GM19240 (cell line): Measurements from ENCODE around the gene IFI16.
"Not testable (repeated sequence)": the region's sequence is repeated elsewhere in the genome, so short reads cannot be mapped to it uniquely, and the experiment has no call there.

Source experiments
- DNase-seq: peaks from one replicate; pipeline ENCODE4 v3.0.0; 2011; ENCODE audit warnings: low spot score; ENCODE audit not compliant: insufficient read length

IFI16 gene

GRCh38 chr1:159007726-159008125 lies 2.0 kb upstream of the IFI16 start:
- no peak for DNase-seq

DNA sequence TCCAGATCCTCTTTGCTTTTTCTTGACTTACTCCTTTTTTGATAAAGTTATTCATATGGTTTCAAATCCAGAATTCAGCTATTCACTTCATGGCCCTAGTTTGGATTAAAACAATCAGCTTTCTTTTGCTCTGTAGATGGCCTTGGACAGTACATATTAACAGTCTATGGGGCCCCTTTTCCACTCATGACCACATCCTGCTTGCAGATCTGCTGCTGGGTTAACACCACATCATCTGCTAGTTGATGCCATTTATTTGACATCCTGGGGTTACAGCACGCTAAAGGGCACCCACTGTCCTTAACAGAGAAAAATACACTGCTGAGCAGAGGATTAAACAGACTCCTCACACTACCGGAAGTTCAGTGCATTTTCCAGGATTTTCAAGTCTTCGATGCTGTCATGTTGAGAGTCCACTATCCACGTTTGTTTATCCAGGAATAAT lies 941 bp upstream of the IFI16 start:
- DNase-seq, result no peak

GRCh38 chr1:159009287-159009686 lies 420 bp upstream of the IFI16 start:
- DNase-seq, result no peak

DNA sequence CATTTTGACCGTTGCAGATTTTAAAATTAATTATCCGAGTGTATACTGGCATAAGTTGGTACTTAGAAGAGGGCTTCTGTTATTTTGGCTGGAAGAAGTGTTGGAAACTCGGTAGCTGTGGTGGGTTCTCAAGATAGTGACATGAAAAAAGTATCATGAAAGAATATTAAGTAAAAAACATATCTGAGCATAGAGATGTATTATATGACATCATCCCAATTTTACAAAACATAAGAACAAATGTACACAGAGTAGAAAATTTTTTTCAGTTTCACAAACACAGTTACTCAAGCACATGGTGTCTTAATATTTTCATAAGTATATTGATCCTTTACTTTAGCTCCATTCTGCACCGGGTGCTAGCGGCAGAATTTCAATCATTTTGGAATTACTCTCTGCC lies 684 bp downstream of the IFI16 start:
- DNase-seq, result no peak

GRCh38 chr1:159011001-159011400 lies 1.3 kb downstream of the IFI16 start:
- DNase-seq, result not testable (repeated sequence)

- no peak for DNase-seq
Observed at GRCh38 chr1:159011751-159012150, 2.0 kb downstream of the IFI16 start.

GRCh38 chr1:159012495-159012894 lies 2.8 kb downstream of the IFI16 start:
- no peak for DNase-seq

GRCh38 chr1:159014003-159014571 lies 4.4 kb downstream of the IFI16 start:
- DNase-seq, result no peak

DNA sequence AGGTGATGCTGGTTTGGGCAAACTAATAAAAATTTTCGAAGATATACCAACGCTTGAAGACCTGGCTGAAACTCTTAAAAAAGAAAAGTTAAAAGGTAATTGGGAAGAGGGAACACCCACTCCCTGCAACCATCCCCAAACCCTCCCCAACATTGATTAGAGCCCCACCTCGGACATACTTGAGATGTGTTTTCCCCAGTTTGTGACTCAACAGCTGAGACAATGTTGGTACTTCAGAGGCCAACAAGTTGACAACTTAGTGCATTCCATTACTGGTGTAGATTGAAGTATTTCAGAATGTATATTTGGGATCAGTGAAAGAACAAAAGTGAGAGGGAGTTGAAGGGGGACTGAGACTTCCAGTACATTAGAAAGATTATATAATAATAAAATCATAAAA lies 5.1 kb downstream of the IFI16 start:
- DNase-seq, result no peak

GRCh38 chr1:159015440-159015909 lies 5.8 kb downstream of the IFI16 start:
- DNase-seq, result peak; percentile 36

- DNase-seq, result no peak
Observed at GRCh38 chr1:159023723-159024122, 14.0 kb downstream of the IFI16 start.

DNA sequence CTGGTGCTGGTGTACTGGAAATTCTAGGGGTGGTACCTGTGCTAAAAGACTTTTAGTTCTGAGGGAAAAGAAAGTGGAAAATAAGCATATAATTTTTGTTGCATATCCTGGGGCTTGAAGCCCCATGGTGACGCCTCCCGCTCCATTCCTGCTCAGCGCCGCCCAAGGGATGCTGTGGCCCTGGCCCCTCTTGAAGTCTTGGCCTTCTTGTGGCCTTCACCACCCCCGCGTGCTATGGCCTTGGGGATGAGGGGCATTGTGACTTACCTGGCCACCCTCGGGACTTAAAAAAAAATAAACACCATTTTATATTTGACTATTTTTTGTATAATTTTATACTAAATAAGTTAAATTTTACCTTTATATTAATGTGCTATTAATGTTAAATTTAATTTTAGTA lies 15.3 kb downstream of the IFI16 start:
- no peak for DNase-seq

DNA sequence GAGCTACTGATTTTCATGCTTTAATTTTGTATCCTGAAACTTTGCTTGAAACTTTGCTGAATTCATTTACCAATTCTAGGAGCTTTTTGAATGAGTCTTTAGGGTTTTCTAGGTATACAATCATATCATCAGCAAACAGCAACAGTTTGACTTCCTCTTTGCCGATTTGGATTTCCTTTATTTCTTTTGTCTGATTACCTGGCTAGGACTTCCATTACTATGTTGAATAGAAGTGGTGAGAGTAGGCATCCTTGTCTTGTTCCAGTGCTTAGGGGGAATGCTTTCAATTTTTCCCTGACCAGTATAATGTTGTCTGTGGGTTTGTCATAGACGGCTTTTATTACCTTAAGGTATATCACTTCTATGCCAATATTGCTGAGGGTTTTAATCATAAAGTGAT lies 17.1 kb downstream of the IFI16 start:
- not testable (repeated sequence) for DNase-seq

DNA sequence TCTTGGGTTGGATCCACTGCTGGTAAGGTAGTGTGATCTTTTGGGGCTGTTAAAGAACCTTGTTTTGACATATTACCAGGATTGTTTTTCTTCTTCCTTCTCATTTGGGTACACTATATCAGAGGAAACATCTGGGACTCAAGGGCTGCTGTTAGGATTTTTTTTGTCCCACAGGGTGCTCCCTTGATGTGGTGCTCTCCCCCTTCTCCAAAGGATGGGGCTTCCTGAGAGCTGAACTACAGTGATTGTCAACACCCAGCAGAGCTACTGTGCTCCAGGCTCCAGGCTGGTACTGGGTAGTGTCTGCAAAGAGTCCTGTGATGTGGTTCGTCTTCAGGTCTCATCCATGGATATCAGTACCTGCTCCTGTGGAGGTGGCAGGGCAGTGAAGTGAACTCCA lies 20.6 kb downstream of the IFI16 start:
- DNase-seq, result no peak

GRCh38 chr1:159030877-159031447 lies 21.3 kb downstream of the IFI16 start:
- no peak for DNase-seq

DNA sequence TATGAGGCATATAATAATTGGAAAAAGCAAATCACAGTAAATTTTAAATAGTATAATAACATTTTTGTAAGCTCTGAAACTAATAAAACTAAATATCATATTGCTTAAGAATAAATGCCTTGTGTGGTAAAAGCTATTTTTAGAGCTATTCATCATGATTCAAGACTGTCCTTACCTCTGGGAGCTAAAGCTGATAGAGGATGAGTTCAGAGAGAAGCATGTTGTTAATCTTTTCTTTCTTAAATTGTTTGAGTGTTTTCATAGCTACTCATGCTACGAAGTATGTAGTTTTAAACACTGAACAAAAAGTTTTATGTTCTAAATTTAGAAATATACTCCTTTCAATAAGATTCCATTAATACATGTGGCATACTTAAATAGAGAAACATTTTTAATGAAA lies 30.5 kb downstream of the IFI16 start:
- no peak for DNase-seq

DNA sequence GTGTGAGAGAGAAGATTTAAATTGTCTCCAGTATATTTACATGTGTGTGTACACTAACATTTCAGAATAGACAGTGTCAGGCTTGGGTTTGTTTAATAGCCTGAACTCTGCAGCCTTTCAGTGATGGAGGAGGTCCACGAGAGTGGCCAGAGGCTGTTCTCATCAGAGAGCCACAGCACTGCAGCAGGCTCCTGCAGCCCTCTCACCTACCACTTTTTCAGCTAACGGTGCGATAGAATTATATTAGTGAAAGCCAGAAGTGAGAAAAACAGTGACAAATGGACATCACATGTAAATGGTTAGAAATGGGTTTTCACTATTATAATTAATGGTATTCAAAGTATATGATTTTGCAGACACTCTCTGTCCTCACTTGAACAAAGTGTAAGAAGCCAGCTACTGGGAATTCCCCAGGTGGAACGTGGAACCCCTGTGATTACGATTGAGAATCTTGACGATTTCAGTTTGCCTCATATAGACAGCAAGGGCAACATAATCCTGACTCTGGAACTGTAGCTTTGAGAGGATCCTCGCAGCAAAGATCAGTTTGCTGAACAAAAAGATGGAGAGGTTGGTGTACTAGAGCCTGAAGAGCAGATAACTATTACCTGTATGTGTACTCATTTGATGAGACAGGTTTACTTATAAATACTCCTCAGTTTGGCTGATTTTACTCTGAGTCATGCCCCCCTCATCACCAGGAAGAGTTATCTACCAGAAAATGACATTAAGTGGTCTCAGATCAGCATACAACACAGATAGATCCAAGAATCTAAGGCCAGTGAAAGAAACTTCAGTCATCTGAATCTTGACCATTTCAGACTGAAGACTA lies 31.4 kb downstream of the IFI16 start:
- DNase-seq, result no peak

DNA sequence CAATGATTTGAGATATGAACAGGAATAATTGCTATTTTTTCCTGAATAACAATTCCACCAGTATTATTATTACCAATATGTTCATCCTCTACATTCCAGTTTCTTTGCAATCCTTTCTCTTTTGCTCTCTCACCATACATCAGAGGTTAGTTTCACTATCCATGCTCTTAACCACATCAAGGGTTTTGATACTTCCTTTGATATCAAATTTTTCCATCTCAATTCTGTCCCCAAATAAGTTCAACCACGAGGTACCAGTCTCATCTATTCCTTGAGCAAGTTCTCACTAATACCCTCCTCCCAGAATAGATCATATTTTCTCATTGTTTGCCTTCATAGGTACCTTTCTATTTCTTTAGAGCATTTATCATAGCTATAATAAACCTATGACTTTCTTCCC lies 36.8 kb downstream of the IFI16 start:
- DNase-seq, result not testable (repeated sequence)

- no peak for DNase-seq
Observed at GRCh38 chr1:159051436-159051835, 41.7 kb downstream of the IFI16 start.

- no peak for DNase-seq
Observed at GRCh38 chr1:159054427-159054826, 44.7 kb downstream of the IFI16 start.

GRCh38 chr1:159055181-159055641 lies 45.5 kb downstream of the IFI16 start:
- DNase-seq, result no peak

GRCh38 chr1:159056069-159056698 lies 46.5 kb downstream of the IFI16 start:
- DNase-seq, result no peak
